H1 (cell line): ENCODE data around the gene KCTD8. TPM values are rescaled to one million over a fixed set of nuclear protein-coding genes. Genes with fewer than 3 reads are reported as not detected.

ENCODE experiments used
- CTCF ChIA-PET: fragments of 300-600 bp; sonication (Branson Sonifier 250); formaldehyde crosslinking; loops from one replicate; lab custom pipeline; 2021; ENCODE audit not compliant: partially characterized antibody; lab: Charles Lee
- POLR2A ChIA-PET: fragments of 300-600 bp; sonication (Branson Sonifier 250); formaldehyde crosslinking; loops from one replicate; lab custom pipeline; 2021; ENCODE audit warnings: inconsistent platforms; ENCODE audit not compliant: partially characterized antibody; lab: Charles Lee
- DNase-seq, 2 experiments: peaks; one replicate each; pipeline versions ENCODE4 v3.0.0 to v3.0.0-alpha.2; 2010 to 2022; ENCODE audit warnings: low spot score in 2 of 2, low read depth in 1 of 2, mixed read lengths in 1 of 2
- FAIRE-seq: peaks from 2 replicates; lab custom pipeline; 2011; peaks lifted over from hg19 to GRCh38; lab: Jason Lieb, UNC
- H2AFZ ChIP-seq: 2 replicates; pipeline ENCODE4 v1.8.1; 2012; ENCODE audit warnings: low read length, inconsistent platforms
- H2AK5ac ChIP-seq: 2 replicates; pipeline ENCODE4 v1.6.1; 2013; ENCODE audit warnings: low read depth, low read length
- H2BK120ac ChIP-seq: replicated peaks from 2 replicates; pipeline ENCODE3; 2013; ENCODE audit warnings: low read depth, low read length, inconsistent platforms
- H2BK12ac ChIP-seq: 2 replicates; pipeline ENCODE4 v1.6.1; 2013; ENCODE audit warnings: low read depth, low read length
- H2BK15ac ChIP-seq: 2 replicates; pipeline ENCODE4 v1.6.1; 2013; ENCODE audit warnings: low read length
- H2BK20ac ChIP-seq: 2 replicates; pipeline ENCODE4 v1.6.1; 2013; ENCODE audit warnings: low read length
- H2BK5ac ChIP-seq: 2 replicates; pipeline ENCODE4 v1.6.1; 2013; ENCODE audit warnings: low read depth, low read length
- H3K14ac ChIP-seq: 2 replicates; pipeline ENCODE4 v1.6.1; 2013; ENCODE audit warnings: inconsistent platforms; ENCODE audit not compliant: insufficient read length
- H3K18ac ChIP-seq: 2 replicates; pipeline ENCODE4 v1.6.1; 2013; ENCODE audit warnings: low read length; ENCODE audit errors: extremely low read depth
- H3K23ac ChIP-seq: 2 replicates; pipeline ENCODE4 v1.6.1; 2013; ENCODE audit warnings: inconsistent platforms; ENCODE audit not compliant: insufficient read length
- H3K23me2 ChIP-seq: 2 replicates; pipeline ENCODE4 v1.6.1; 2013; ENCODE audit warnings: low read depth, low read length
- H3K27ac ChIP-seq: 2 replicates; pipeline ENCODE4 v1.6.1; 2011; ENCODE audit warnings: low read depth, low read length, inconsistent platforms
- H3K27me3 ChIP-seq, 4 experiments: replicated peaks in 1 of 4; 1 replicate in 1 of 4; 2 replicates in 3 of 4; pipeline versions ENCODE4 v1.6.1 to v1.8.1; 2011 to 2013; ENCODE audit warnings: low read length in 3 of 4, mild to moderate bottlenecking in 3 of 4, inconsistent platforms in 2 of 4, mixed read lengths in 2 of 4, moderate library complexity in 1 of 4; ENCODE audit not compliant: control insufficient read depth in 3 of 4, insufficient read depth in 3 of 4; ENCODE audit errors: extremely low read depth in 1 of 4
- H3K36me3 ChIP-seq, 4 experiments: 2 replicates each; pipeline versions ENCODE4 v1.6.1 to v1.8.1; 2011 to 2013; ENCODE audit warnings: mild to moderate bottlenecking in 4 of 4, low read length in 3 of 4, moderate library complexity in 2 of 4, control low read depth in 1 of 4, inconsistent platforms in 1 of 4; ENCODE audit not compliant: insufficient read depth in 4 of 4, control insufficient read depth in 2 of 4
- H3K4ac ChIP-seq: replicated peaks from 2 replicates; pipeline ENCODE3; 2013; ENCODE audit warnings: low read length, low read depth, mixed read lengths, inconsistent platforms; ENCODE audit not compliant: insufficient read length
- H3K4me1 ChIP-seq, 4 experiments: replicated peaks in 1 of 4; 1 replicate in 1 of 4; 2 replicates in 3 of 4; pipeline versions ENCODE4 v1.6.1 to v1.8.1; 2011 to 2013; ENCODE audit warnings: low read length in 3 of 4, inconsistent platforms in 2 of 4, mixed read lengths in 1 of 4; ENCODE audit not compliant: insufficient read depth in 4 of 4, control insufficient read depth in 3 of 4
- H3K4me2 ChIP-seq, 2 experiments: 2 replicates each; pipeline versions ENCODE4 v1.6.1 to v1.8.1; 2011 to 2013; ENCODE audit warnings: low read depth in 2 of 2, low read length in 2 of 2, control low read depth in 1 of 2, inconsistent platforms in 1 of 2, mild to moderate bottlenecking in 1 of 2; ENCODE audit not compliant: insufficient read depth in 1 of 2
- H3K4me3 ChIP-seq, 4 experiments: fragments of 200-600, 300-600 bp in 1 of 4; sonication (generic), shearing (Covaris generic), sonication (Bioruptor Twin) in 1 of 4; 2 replicates each; pipeline versions ENCODE4 v1.5.1 to v1.8.1; 2011 to 2016; ENCODE audit warnings: low read length in 4 of 4, low read depth in 3 of 4, control low read depth in 2 of 4, inconsistent platforms in 2 of 4, mild to moderate bottlenecking in 2 of 4, mixed read lengths in 1 of 4, moderate library complexity in 1 of 4; ENCODE audit not compliant: insufficient read depth in 2 of 4; ENCODE audit errors: extremely low read depth in 1 of 4
- H3K56ac ChIP-seq: replicated peaks from 2 replicates; pipeline ENCODE3; 2013; ENCODE audit warnings: low read depth, mild to moderate bottlenecking, mixed read lengths, low read length, inconsistent platforms; ENCODE audit not compliant: insufficient read length
- H3K79me1 ChIP-seq: 2 replicates; pipeline ENCODE4 v1.6.1; 2013; ENCODE audit warnings: low read depth, low read length, control low read depth
- H3K79me2 ChIP-seq, 2 experiments: 2 replicates each; pipeline versions ENCODE4 v1.6.1 to v1.8.1; 2012 to 2013; ENCODE audit warnings: low read length in 2 of 2, mild to moderate bottlenecking in 2 of 2, inconsistent platforms in 1 of 2; ENCODE audit not compliant: insufficient read depth in 2 of 2, control insufficient read depth in 1 of 2
- H3K9ac ChIP-seq, 4 experiments: replicated peaks in 1 of 4; 1 replicate in 1 of 4; 2 replicates in 3 of 4; pipeline versions ENCODE4 v1.6.1 to v1.8.1; 2011 to 2013; ENCODE audit warnings: low read depth in 3 of 4, low read length in 3 of 4, control low read depth in 2 of 4, mild to moderate bottlenecking in 2 of 4, moderate library complexity in 2 of 4, inconsistent platforms in 1 of 4; ENCODE audit errors: extremely low read depth in 1 of 4
- H3K9me3 ChIP-seq, 2 experiments: 2 replicates each; pipeline versions ENCODE4 v1.6.1 to v1.8.1; 2012 to 2013; ENCODE audit warnings: mild to moderate bottlenecking in 2 of 2, moderate library complexity in 2 of 2, control low read depth in 1 of 2, inconsistent platforms in 1 of 2, low read depth in 1 of 2, low read length in 1 of 2, mixed read lengths in 1 of 2; ENCODE audit not compliant: insufficient read depth in 2 of 2
- H4K20me1 ChIP-seq, 2 experiments: replicated peaks in 1 of 2; 2 replicates each; pipeline versions ENCODE3 to v1.8.1; 2011 to 2013; ENCODE audit warnings: inconsistent platforms in 2 of 2, low read length in 2 of 2, mild to moderate bottlenecking in 1 of 2; ENCODE audit not compliant: insufficient read depth in 2 of 2, control insufficient read depth in 1 of 2
- H4K5ac ChIP-seq: 2 replicates; pipeline ENCODE4 v1.6.1; 2013; ENCODE audit warnings: low read length, low read depth, mixed read lengths, inconsistent platforms; ENCODE audit not compliant: insufficient read length
- H4K8ac ChIP-seq: 2 replicates; pipeline ENCODE4 v1.8.0; 2013; ENCODE audit warnings: mild to moderate bottlenecking, moderate library complexity, low read length, inconsistent platforms; ENCODE audit not compliant: insufficient read depth; ENCODE audit errors: extremely low read depth
- H4K91ac ChIP-seq: replicated peaks from 2 replicates; pipeline ENCODE3; 2013; ENCODE audit warnings: low read length, mixed read lengths, inconsistent platforms; ENCODE audit not compliant: insufficient read length
- ATF2 ChIP-seq: IDR thresholded peaks from 2 replicates; pipeline ENCODE4 v1.6.1; 2012; ENCODE audit warnings: low read length, inconsistent platforms
- ATF3 ChIP-seq: IDR thresholded peaks from 2 replicates; pipeline ENCODE4 v1.6.1; 2011; ENCODE audit warnings: low read depth, mild to moderate bottlenecking, low read length; ENCODE audit not compliant: insufficient read depth
- EGR1 ChIP-seq: IDR thresholded peaks from 2 replicates; pipeline ENCODE4 v1.6.1; 2011; ENCODE audit warnings: low read depth, low read length, borderline replicate concordance
- EZH2 ChIP-seq: fragments of 200-600 bp; sonication (generic); IDR thresholded peaks from 2 replicates; pipeline ENCODE4 v1.7.1; 2012; ENCODE audit warnings: low read depth, mild to moderate bottlenecking, moderate library complexity, low read length, inconsistent platforms; ENCODE audit not compliant: severe bottlenecking
- JUN ChIP-seq: IDR thresholded peaks from 2 replicates; pipeline ENCODE4 v1.6.1; 2011; ENCODE audit warnings: low read depth, mild to moderate bottlenecking, improper control_type of control experiment, low read length
- KDM4A ChIP-seq: IDR thresholded peaks from one replicate; pipeline ENCODE4 v1.7.1; 2012; ENCODE audit warnings: low read depth, mild to moderate bottlenecking, moderate library complexity, low read length, inconsistent platforms; ENCODE audit not compliant: severe bottlenecking
- KDM5A ChIP-seq: fragments of 200-600 bp; IDR thresholded peaks from 2 replicates; pipeline ENCODE4 v1.7.1; 2012; ENCODE audit warnings: mild to moderate bottlenecking, low read length, inconsistent platforms, mixed read lengths
- MAX ChIP-seq: IDR thresholded peaks from 2 replicates; pipeline ENCODE4 v1.6.1; 2012; ENCODE audit warnings: inconsistent platforms
- POLR2A ChIP-seq, 2 experiments: IDR thresholded peaks; 1 replicate in 1 of 2; 2 replicates in 1 of 2; pipeline ENCODE4 v1.6.1; 2011; ENCODE audit warnings: low read depth in 2 of 2, low read length in 2 of 2, mild to moderate bottlenecking in 2 of 2; ENCODE audit errors: control extremely low read depth in 1 of 2
- POLR2AphosphoS5 ChIP-seq: IDR thresholded peaks from 2 replicates; pipeline ENCODE4 v1.6.1; 2011; ENCODE audit warnings: low read depth, low read length
- RAD21 ChIP-seq, 2 experiments: IDR thresholded peaks in 1 of 2; conservative IDR thresholded peaks in 1 of 2; 2 replicates each; pipeline ENCODE4 v1.6.1; 2011; ENCODE audit warnings: low read depth in 2 of 2, low read length in 2 of 2, improper control_type of control experiment in 1 of 2, inconsistent platforms in 1 of 2, mild to moderate bottlenecking in 1 of 2, moderate library complexity in 1 of 2
- SUZ12 ChIP-seq: fragments of 200-600 bp; sonication (generic); IDR thresholded peaks from 2 replicates; pipeline ENCODE4 v1.6.1; 2012; ENCODE audit warnings: mild to moderate bottlenecking, inconsistent platforms, low read length, moderate library complexity, mixed read lengths
- WGBS, 2 experiments: shearing (Covaris generic) in 1 of 2; methylation state at CpG; one replicate each; pipeline versions ENCODE4 v1.1.6 to v1.1.7; 2013 to 2015; ENCODE audit warnings: low lambda C conversion rate in 2 of 2, mixed read lengths in 2 of 2, inconsistent platforms in 1 of 2, low coverage in 1 of 2, missing lambda C conversion rate in 1 of 2; ENCODE audit not compliant: insufficient replicate concordance in 2 of 2, insufficient coverage in 1 of 2, insufficient read length in 1 of 2; ENCODE audit errors: extremely low coverage in 1 of 2, missing lambda C conversion rate in 1 of 2; 5-methylcytosine and 5-hydroxymethylcytosine counted together
- polyA plus RNA-seq, 7 experiments: library from polyadenylated mRNA; depleted of rRNA in 3 of 7; stranded (reverse) in 5 of 7; unstranded in 2 of 7; fragments of >200 nt in 5 of 7; fragments of 200-250 nt in 2 of 7; gene quantifications; 1 replicate in 5 of 7; 2 replicates in 1 of 7; 4 replicates in 1 of 7; pipeline versions ENCODE4 v1.2.1 to v1.2.3, GENCODE V29; 2011 to 2013; ENCODE audit warnings: missing spikeins in 2 of 7, mixed read lengths in 2 of 7
- total RNA-seq: library from RNA; stranded (reverse); fragmentation: NEBNext Ultra II Directional; extraction: Animal tissue kit (Norgen Biotek cat#: 25700); gene quantifications from 2 replicates; pipeline ENCODE4 v1.2.1, GENCODE V29; 2021

KCTD8 gene
- total and polyA plus RNA-seq, 2 of the 8 experiments (the other 6 are each of a cell fraction or from before 2014, with no cell fraction given) = 2.9 to 3.7 TPM

GRCh38 chr4:44351069-44351468, 97.5 kb downstream of the KCTD8 start:
- Histone ChIP-seq H3K9ac (no peak overlapping the region), H3K79me2 (no peaks in the 10 kb centered on the region), H2BK5ac (no peak overlapping the region), H3K27me3 (peaks cover 0 to 1% (median 0%) of the 10 kb centered on the region in 4 experiments; a peak in 1 of 7 replicates), H3K18ac (no peak overlapping the region), H3K23me2 (no peaks in the 10 kb centered on the region), H3K4me1 (no peaks in the 10 kb centered on the region), H3K4me2 (no peak overlapping the region), H4K20me1 (peaks cover 0 to 2% of the 10 kb centered on the region in 2 experiments), H2BK15ac (no peak overlapping the region), H2BK20ac (no peak overlapping the region), H3K27ac (no peak overlapping the region), H4K5ac (no peak overlapping the region), H3K9me3 (no peaks in the 10 kb centered on the region), H3K4me3 (no peak overlapping the region), H3K14ac (no peak overlapping the region), H3K4ac (no peak overlapping the region), H3K56ac (no peak overlapping the region), H4K91ac (no peak overlapping the region), H3K79me1 (no peaks in the 10 kb centered on the region; the same call in 1 of the 2 replicates), H2BK120ac (no peak overlapping the region), H3K23ac (no peak overlapping the region), H4K8ac (no peak overlapping the region), H2AK5ac (no peak overlapping the region), H3K36me3 (no peaks in the 10 kb centered on the region), H2AFZ (no peak overlapping the region), H2BK12ac (no peak overlapping the region)
- no peak for FAIRE-seq
- 95% methylated on average over 3 of the region's 3 CpGs; no CpG with 5 or more reads in 1 of the 2 experiments for WGBS, 2 experiments
- ChIA-PET CTCF (no interaction called here), POLR2A (no interaction called here)
- DNase-seq = no peak
- TF ChIP-seq JUN (no peak), EZH2 (no peak), ATF3 (no peak), KDM4A (no peak), ATF2 (no peak), POLR2A (IDR thresholded peaks at IDR 0.05; ENCODE audit: control extremely low read depth in 1 of 2, low read depth in 2 of 2, low read length in 2 of 2) (no peak), POLR2AphosphoS5 (no peak), EGR1 (no peak), KDM5A (no peak), MAX (no peak), RAD21 (IDR thresholded peaks at IDR 0.05 in 1 of 2, conservative IDR thresholded peaks at IDR 0.05 in 1 of 2; ENCODE audit: low read depth in 2 of 2, low read length in 2 of 2) (no peak), SUZ12 (no peak)
